IMR-90 (cell line): ENCODE data around the gene CRY2. TPM values are rescaled to one million over a fixed set of nuclear protein-coding genes. Genes with fewer than 3 reads are reported as not detected.

Experiments
- ATAC-seq: fragments of 200-7000 bp; cut with Tn5 transposase; 2 replicates; pipeline ENCODE4 v1.9.1; 2020; ENCODE audit warnings: low read depth, mild to moderate bottlenecking, moderate library complexity
- BruUV-seq: library from RNA; stranded (reverse); fragments of 400-500 nt; replicated peaks from 2 replicates; lab custom pipeline; 2021; lab: Mats Ljungman, UMichigan
- CTCF ChIA-PET: fragments of 300-600 bp; formaldehyde crosslinking; extraction: SDS; loops from one replicate; lab custom pipeline; 2021; ENCODE audit warnings: antibody characterized with exemption; lab: Yijun Ruan, JAX
- POLR2A ChIA-PET: fragments of 300-600 bp; sonication (Branson Sonifier 250); formaldehyde crosslinking; loops from one replicate; lab custom pipeline; 2022; ENCODE audit warnings: antibody characterized with exemption; ENCODE audit not compliant: unreplicated experiment; lab: Charles Lee
- DNase-seq: peaks from one replicate; pipeline ENCODE4 v3.0.0; 2013
- H2AFZ ChIP-seq: replicated peaks from 2 replicates; pipeline ENCODE3; 2013; ENCODE audit warnings: low read length, mild to moderate bottlenecking; ENCODE audit not compliant: poor library complexity
- H2AK5ac ChIP-seq: 2 replicates; pipeline ENCODE4 v1.6.1; 2013; ENCODE audit warnings: low read depth, low read length, inconsistent platforms
- H2AK9ac ChIP-seq: replicated peaks from 2 replicates; pipeline ENCODE3; 2013; ENCODE audit warnings: mild to moderate bottlenecking, low read depth, low read length, moderate library complexity; ENCODE audit not compliant: poor library complexity
- H2BK120ac ChIP-seq: 2 replicates; pipeline ENCODE4 v1.6.1; 2013; ENCODE audit warnings: low read depth, low read length, inconsistent platforms
- H2BK15ac ChIP-seq: 3 replicates; pipeline ENCODE4 v1.6.1; 2013; ENCODE audit warnings: low read depth, low read length, inconsistent platforms
- H2BK20ac ChIP-seq: 2 replicates; pipeline ENCODE4 v1.6.1; 2013; ENCODE audit warnings: low read depth, mild to moderate bottlenecking, inconsistent platforms, low read length, moderate library complexity
- H2BK5ac ChIP-seq: 2 replicates; pipeline ENCODE4 v1.6.1; 2013; ENCODE audit warnings: mild to moderate bottlenecking, low read depth, low read length, inconsistent platforms; ENCODE audit not compliant: poor library complexity, severe bottlenecking
- H3K14ac ChIP-seq: replicated peaks from 2 replicates; pipeline ENCODE4 v1.6.1; 2013; ENCODE audit warnings: low read depth, low read length, inconsistent platforms
- H3K18ac ChIP-seq: 2 replicates; pipeline ENCODE4 v1.6.1; 2013; ENCODE audit warnings: low read depth, low read length, control low read depth
- H3K23ac ChIP-seq: 2 replicates; pipeline ENCODE4 v1.6.1; 2013; ENCODE audit warnings: low read depth, low read length, inconsistent platforms
- H3K27ac ChIP-seq: 2 replicates; pipeline ENCODE4 v1.5.1; 2013; ENCODE audit warnings: mild to moderate bottlenecking, control low read depth, low read length; ENCODE audit not compliant: insufficient read depth
- H3K27me3 ChIP-seq: 2 replicates; pipeline ENCODE4 v1.6.1; 2013; ENCODE audit warnings: low read length; ENCODE audit not compliant: control insufficient read depth, insufficient read depth
- H3K36me3 ChIP-seq: 2 replicates; pipeline ENCODE4 v1.6.1; 2013; ENCODE audit warnings: low read length, mixed read lengths; ENCODE audit not compliant: control insufficient read depth, insufficient read depth
- H3K4ac ChIP-seq: 2 replicates; pipeline ENCODE4 v1.6.1; 2013; ENCODE audit warnings: low read depth, low read length, inconsistent platforms
- H3K4me1 ChIP-seq: 2 replicates; pipeline ENCODE4 v1.6.1; 2013; ENCODE audit warnings: low read length, mixed read lengths; ENCODE audit not compliant: control insufficient read depth, insufficient read depth
- H3K4me2 ChIP-seq: 2 replicates; pipeline ENCODE4 v1.6.1; 2013; ENCODE audit warnings: low read depth, mild to moderate bottlenecking, control low read depth, low read length, moderate library complexity
- H3K4me3 ChIP-seq: 2 replicates; pipeline ENCODE4 v1.5.1; 2013; ENCODE audit warnings: low read depth, mild to moderate bottlenecking, control low read depth, low read length, moderate library complexity; ENCODE audit not compliant: insufficient read depth
- H3K56ac ChIP-seq: 2 replicates; pipeline ENCODE4 v1.6.1; 2013; ENCODE audit warnings: low read length, inconsistent platforms; ENCODE audit not compliant: insufficient read depth; ENCODE audit errors: extremely low read depth
- H3K79me1 ChIP-seq, 2 experiments: 2 replicates each; pipeline ENCODE4 v1.6.1; 2013; ENCODE audit warnings: low read length in 2 of 2, inconsistent platforms in 1 of 2, low read depth in 1 of 2
- H3K9ac ChIP-seq: 2 replicates; pipeline ENCODE4 v1.6.1; 2013; ENCODE audit warnings: low read depth, low read length, control low read depth
- H3K9me1 ChIP-seq: 2 replicates; pipeline ENCODE4 v1.6.1; 2013; ENCODE audit warnings: low read length, inconsistent platforms; ENCODE audit not compliant: insufficient read depth
- H3K9me3 ChIP-seq: 2 replicates; pipeline ENCODE4 v1.6.1; 2013; ENCODE audit warnings: low read length; ENCODE audit not compliant: control insufficient read depth, insufficient read depth
- H4K20me1 ChIP-seq: 2 replicates; pipeline ENCODE4 v1.6.1; 2013; ENCODE audit warnings: low read length, inconsistent platforms; ENCODE audit not compliant: insufficient read depth
- H4K5ac ChIP-seq: 2 replicates; pipeline ENCODE4 v1.6.1; 2013; ENCODE audit warnings: mild to moderate bottlenecking, low read depth, low read length, control low read depth
- H4K8ac ChIP-seq, 2 experiments: 2 replicates each; pipeline ENCODE4 v1.6.1; 2013; ENCODE audit warnings: low read depth in 2 of 2, low read length in 2 of 2, control low read depth in 1 of 2, inconsistent platforms in 1 of 2
- H4K91ac ChIP-seq: 2 replicates; pipeline ENCODE4 v1.6.1; 2013; ENCODE audit warnings: low read depth, low read length, inconsistent platforms; ENCODE audit not compliant: insufficient read depth
- CHD1 ChIP-seq: IDR thresholded peaks from 2 replicates; pipeline ENCODE4 v1.6.1; 2012; ENCODE audit warnings: low read depth, low read length, improper control_type of control experiment
- CTCF ChIP-seq: conservative IDR thresholded peaks from 2 replicates; pipeline ENCODE4 v1.5.1; 2012; ENCODE audit warnings: mild to moderate bottlenecking, low read depth, low read length, improper control_type of control experiment
- ELK1 ChIP-seq: fragments of 150-350 bp; IDR thresholded peaks from 2 replicates; pipeline ENCODE4 v1.6.1; 2016; ENCODE audit warnings: low read depth, mild to moderate bottlenecking, low read length, moderate library complexity, borderline replicate concordance
- FOS ChIP-seq: fragments of 150-350 bp; IDR thresholded peaks from 2 replicates; pipeline ENCODE4 v1.6.1; 2016; ENCODE audit warnings: low read depth, low read length
- MAFK ChIP-seq: IDR thresholded peaks from 2 replicates; pipeline ENCODE4 v1.6.1; 2012; ENCODE audit warnings: low read depth, low read length, improper control_type of control experiment
- MAZ ChIP-seq: IDR thresholded peaks from 2 replicates; pipeline ENCODE4 v1.6.1; 2012; ENCODE audit warnings: low read depth, mild to moderate bottlenecking, low read length, improper control_type of control experiment, moderate library complexity, borderline replicate concordance
- MXI1 ChIP-seq: IDR thresholded peaks from 2 replicates; pipeline ENCODE4 v1.6.1; 2012; ENCODE audit warnings: low read depth, mild to moderate bottlenecking, low read length, moderate library complexity, borderline replicate concordance
- POLR2A ChIP-seq: IDR thresholded peaks from 2 replicates; pipeline ENCODE4 v1.6.1; 2012; ENCODE audit warnings: mild to moderate bottlenecking, low read depth, low read length
- RAD21 ChIP-seq: IDR thresholded peaks from 2 replicates; pipeline ENCODE4 v1.6.1; 2012; ENCODE audit warnings: low read length, improper control_type of control experiment
- RFX5 ChIP-seq: IDR thresholded peaks from 2 replicates; pipeline ENCODE4 v1.8.0; 2012; ENCODE audit warnings: low read depth, mild to moderate bottlenecking, low read length, moderate library complexity
- SMC3 ChIP-seq: fragments of 150-350 bp; IDR thresholded peaks from 2 replicates; pipeline ENCODE4 v1.6.1; 2016; ENCODE audit warnings: low read depth, mild to moderate bottlenecking, antibody characterized with exemption, low read length, moderate library complexity
- WGBS, 2 experiments: methylation state at CpG; one replicate each; pipeline versions ENCODE4 v1.1.5 to v1.1.7; 2013; ENCODE audit warnings: missing lambda C conversion rate in 2 of 2; ENCODE audit not compliant: insufficient read length in 1 of 2; ENCODE audit errors: extremely low coverage in 2 of 2; 5-methylcytosine and 5-hydroxymethylcytosine counted together
- dilution Hi-C: fragments of 300-500 bp; cut with HindIII; formaldehyde crosslinking; loops from one replicate; pipeline ENCODE4 v1.14.3; 2018; ENCODE audit warnings: low sequenced_read_pairs; ENCODE audit not compliant: unreplicated experiment
- in situ Hi-C: fragments of 300-500 bp; cut with MboI; formaldehyde crosslinking; loops from 3 replicates; pipeline ENCODE4 v1.14.3; 2019; ENCODE audit warnings: low sequenced_read_pairs, inconsistent platforms, mixed read lengths
- intact Hi-C: fragments of 100-400 bp; cut with micrococcal nuclease; formaldehyde crosslinking; loops from 2 replicates; pipeline ENCODE4 v1.10.0; 2022
- polyA plus RNA-seq, 3 experiments: library from polyadenylated mRNA; depleted of rRNA; stranded (reverse); fragments of >200 nt; gene quantifications; 2 replicates each; pipeline ENCODE4 v1.2.3, GENCODE V29; 2012; ENCODE audit warnings: low replicate concordance in 1 of 3
- total RNA-seq: library from RNA; depleted of rRNA; stranded (reverse); fragments of >200 nt; gene quantifications from 2 replicates; pipeline ENCODE4 v1.2.3, GENCODE V29; 2012
- TF ChIP-seq, protein P1 (sequence below): fragments of 150-350 bp; IDR thresholded peaks from 2 replicates; pipeline ENCODE4 v1.6.1; 2017; ENCODE audit warnings: mild to moderate bottlenecking, antibody characterized with exemption, low read length, low read depth

Gene CRY2
- total and polyA plus RNA-seq, 2 of the 4 experiments (the other 2 are of a cell fraction) = 12.2 to 13.1 TPM

- Histone ChIP-seq H3K4ac (no peak overlapping the region), H4K91ac (no peak overlapping the region), H3K27ac (no peak overlapping the region), H3K4me3 (no peak overlapping the region), H3K4me1 (no peaks in the 10 kb centered on the region), H3K9me1 (0 out of 2 replicates have a peak, but pooled peaks cover 8% of the 10 kb centered on the region), H4K5ac (no peak overlapping the region), H3K18ac (no peak overlapping the region), H3K36me3 (peaks cover 30% of the 10 kb centered on the region), H4K20me1 (peaks cover 7% of the 10 kb centered on the region; the same call in 1 of the 2 replicates), H2AK9ac (no peak overlapping the region), H2AFZ (no peak overlapping the region), H3K14ac (no peak overlapping the region), H3K4me2 (no peak overlapping the region), H3K9me3 (no peaks in the 10 kb centered on the region), H3K23ac (no peak overlapping the region), H3K79me1 (peaks cover 18 to 32% of the 10 kb centered on the region in 2 experiments), H2BK120ac (no peak overlapping the region), H3K9ac (no peak overlapping the region), H3K56ac (no peak overlapping the region), H2AK5ac (no peak overlapping the region), H2BK15ac (no peak overlapping the region), H2BK5ac (no peak overlapping the region), H2BK20ac (no peak overlapping the region), H4K8ac (no peak overlapping the region), H3K27me3 (no peaks in the 10 kb centered on the region)
- no CpG with 5 or more reads among the region's 13 CpGs for WGBS, 2 experiments
- ChIA-PET CTCF (interaction anchor here (0.6 kb wide), 1 partner anchor 55 kb away, joined by 3 read pairs; no protein-coding TSS in a partner anchor), POLR2A (no interaction called here)
- dilution Hi-C loops (no loop called here), intact Hi-C loops (no loop called here), in situ Hi-C loops (no loop called here)
- DNase-seq = no peak
- ATAC-seq = no peak
- BruUV-seq = no TSS peak
- no peak for TF ChIP-seq FOS
- no peak for TF ChIP-seq SMC3
- no peak for TF ChIP-seq POLR2A
- TF ChIP-seq CHD1 = no peak
- TF ChIP-seq MAFK = no peak
- TF ChIP-seq, protein P1, sequence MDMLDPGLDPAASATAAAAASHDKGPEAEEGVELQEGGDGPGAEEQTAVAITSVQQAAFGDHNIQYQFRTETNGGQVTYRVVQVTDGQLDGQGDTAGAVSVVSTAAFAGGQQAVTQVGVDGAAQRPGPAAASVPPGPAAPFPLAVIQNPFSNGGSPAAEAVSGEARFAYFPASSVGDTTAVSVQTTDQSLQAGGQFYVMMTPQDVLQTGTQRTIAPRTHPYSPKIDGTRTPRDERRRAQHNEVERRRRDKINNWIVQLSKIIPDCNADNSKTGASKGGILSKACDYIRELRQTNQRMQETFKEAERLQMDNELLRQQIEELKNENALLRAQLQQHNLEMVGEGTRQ = no peak
- TF ChIP-seq RAD21 = no peak
- no peak for TF ChIP-seq CTCF
- no peak for TF ChIP-seq MAZ
- TF ChIP-seq MXI1 = no peak
- no peak for TF ChIP-seq RFX5
- no peak for TF ChIP-seq ELK1
These were observed 68.2 kb downstream of the CRY2 start for GRCh38 chr11:45915446-45915845.
